GM21367 (cell line): ENCODE measurements around the gene LCE1D.

Experiments
- ATAC-seq: cut with Tn5 transposase; IDR thresholded peaks from one replicate; pipeline ENCODE4 v1.9.1; 2021; ENCODE audit not compliant: unreplicated experiment

Gene LCE1D, protein sequence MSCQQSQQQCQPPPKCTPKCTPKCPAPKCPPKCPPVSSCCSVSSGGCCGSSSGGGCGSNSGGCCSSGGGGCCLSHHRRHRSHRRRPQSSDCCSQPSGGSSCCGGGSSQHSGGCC

DNA sequence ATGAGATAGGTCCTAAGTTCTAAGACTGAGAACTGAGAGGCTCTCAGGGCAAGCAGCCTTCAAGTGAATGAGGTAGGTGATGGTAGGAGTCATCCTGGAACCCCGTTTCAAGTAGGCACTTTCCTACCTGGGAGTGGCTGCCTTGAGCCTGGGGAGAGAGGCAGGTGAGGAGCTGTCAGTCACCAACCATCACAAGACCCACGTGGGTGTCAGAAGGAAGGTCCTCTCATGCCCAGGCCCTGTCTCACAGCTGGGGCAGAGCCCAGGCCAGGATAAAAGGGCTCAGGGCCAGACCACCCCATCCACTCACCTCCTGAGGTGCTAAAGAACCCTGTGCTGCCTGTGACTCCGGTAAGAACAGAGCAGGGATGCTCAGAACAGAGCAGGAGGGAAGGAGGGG is at the start of gene LCE1D:
TSS of gene LCE1D (plus strand) at position 301 of the 400 bp plus-strand sequence. CDS start 1,074 bp downstream, outside the sequence.
- ATAC-seq = no peak

DNA sequence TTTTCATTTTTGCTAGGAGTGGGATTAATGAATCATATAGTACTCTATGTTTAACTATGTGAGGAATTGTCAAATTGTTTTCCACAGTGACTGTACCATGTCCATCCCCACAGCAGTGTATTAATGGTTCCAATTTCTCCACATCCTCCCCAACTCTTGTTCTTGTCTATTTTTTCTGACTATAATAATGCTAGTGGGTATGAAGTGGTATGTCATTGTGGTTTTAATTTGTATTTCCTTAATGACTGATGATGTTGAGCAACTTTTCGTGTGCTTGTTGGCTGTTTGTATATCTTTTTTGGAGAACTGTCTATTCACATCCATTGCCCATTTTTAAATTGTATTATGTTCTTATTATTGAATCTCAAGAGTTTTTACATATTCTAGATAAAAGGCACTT is 48.7 kb upstream of the LCE1D start:
- ATAC-seq = no peak

DNA sequence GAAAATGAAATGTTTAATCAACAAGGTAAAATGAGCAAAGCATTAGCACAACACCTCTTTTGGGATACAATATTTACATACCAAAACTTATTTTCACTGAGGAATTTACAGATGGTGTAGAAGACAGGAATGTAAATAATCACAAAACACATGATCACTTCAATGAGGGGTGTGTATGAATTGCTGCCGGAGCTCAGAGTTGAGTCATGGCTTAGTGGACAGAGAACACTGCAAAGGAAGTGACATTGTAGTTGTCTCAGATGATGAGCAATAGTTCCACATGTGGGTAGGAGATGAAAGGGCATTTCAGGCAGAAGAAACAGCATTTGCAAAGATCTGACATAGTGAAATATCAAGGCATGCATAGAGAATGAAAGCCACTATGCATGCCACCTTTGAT is 44.3 kb upstream of the LCE1D start:
- no peak for ATAC-seq

DNA sequence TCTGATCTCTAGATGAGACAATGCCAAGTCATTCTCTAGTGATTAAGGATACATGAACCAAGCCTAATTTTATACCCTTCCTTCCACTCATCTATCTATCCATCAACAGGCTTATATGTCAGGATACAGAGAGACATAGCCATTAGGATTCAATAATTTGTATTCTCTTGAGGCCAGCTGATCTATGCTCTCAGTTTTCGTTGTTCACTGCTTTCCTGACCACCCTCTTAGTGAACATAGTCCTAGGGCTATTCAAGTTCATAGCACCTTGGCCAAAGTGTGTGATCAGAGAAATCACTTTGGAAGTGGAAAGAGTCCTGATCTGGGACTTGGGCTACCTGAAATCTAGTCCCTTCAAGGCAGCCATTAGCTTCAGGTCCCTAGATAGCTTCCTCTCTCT is 42.9 kb upstream of the LCE1D start:
- ATAC-seq = no peak

DNA sequence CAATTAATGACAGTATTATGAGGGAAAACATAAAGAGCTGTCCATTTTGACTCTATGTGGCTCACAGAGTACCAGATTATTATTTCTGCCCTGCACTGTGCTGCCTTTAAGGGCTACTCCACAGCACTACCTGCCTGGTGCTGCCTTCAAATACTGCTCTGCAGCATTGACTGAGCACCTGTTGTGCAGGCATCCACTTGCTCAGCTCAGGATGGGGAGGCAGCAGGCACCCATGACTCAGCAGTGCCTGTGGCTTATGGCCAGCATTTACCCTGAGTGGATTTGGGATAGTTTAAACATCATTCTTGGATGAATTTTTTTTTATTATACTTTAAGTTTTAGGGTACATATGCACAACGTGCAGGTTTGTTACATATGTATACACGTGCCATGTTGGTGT is 39.6 kb upstream of the LCE1D start:
- ATAC-seq = no peak

DNA sequence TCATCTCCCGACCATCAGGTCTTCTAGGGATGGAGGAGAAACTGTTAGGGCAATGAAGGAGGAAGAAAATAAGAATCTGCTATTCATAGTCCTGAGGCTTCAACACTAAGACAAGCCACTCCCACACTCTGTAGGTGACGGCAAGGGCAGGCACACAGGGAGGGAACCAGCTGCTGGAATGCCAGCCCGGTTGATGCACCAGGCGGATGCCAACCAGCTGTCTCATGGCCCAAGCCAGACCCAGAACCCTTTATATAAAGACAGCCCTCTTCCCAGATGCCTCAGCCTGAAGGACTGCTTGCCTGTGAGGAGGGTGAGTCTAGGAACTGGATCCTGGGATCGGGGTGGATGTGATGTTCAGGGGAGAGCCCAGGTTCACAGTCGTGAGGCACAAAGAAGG is 38.8 kb upstream of the LCE1D start, which contains the start of gene KPRP:
TSS of gene KPRP (plus strand) at position 279 of the 400 bp plus-strand sequence. CDS start 1,564 bp downstream, outside the sequence.
- ATAC-seq = no peak

DNA sequence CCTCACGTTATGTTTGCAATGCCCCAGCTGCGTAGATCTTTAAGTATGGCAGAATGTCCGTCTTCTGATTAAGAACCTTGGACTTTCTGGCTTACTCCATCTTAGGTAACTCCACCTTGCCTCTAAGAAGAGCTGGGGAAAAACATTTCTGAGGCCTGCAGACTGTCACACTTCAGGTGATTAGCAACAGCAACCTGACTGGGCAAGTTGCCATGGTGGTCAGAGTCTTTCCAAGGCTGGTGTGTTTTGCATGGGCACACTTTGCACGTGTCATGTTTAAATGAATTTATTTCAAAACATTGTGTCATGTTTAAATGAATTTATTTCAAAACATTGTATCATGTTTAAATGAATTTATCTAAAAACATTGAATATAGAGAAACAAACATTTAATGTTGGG is 37.9 kb upstream of the LCE1D start:
- no peak for ATAC-seq

DNA sequence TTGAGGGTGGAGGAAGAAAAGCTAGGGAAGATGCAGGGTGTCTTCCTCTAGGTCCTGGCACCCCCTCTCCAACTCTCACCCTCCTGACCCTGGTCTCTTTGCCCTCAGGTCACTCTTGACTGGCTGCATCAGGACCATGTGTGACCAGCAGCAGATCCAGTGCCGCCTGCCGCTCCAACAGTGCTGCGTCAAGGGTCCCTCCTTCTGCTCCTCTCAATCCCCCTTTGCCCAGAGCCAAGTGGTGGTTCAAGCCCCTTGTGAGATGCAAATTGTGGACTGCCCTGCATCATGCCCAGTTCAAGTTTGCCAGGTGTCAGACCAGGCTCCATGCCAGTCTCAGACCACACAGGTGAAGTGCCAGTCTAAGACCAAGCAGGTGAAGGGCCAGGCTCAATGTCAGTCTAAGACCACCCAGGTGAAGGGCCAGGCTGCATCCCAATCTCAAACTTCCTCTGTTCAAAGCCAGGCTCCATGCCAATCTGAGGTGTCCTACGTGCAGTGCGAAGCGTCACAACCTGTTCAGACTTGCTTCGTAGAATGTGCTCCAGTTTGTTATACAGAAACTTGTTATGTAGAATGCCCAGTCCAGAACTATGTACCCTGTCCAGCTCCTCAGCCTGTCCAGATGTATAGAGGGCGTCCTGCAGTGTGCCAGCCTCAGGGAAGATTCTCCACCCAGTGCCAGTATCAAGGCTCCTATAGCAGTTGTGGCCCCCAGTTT is 36.9 kb upstream of the LCE1D start:
- no peak for ATAC-seq

DNA sequence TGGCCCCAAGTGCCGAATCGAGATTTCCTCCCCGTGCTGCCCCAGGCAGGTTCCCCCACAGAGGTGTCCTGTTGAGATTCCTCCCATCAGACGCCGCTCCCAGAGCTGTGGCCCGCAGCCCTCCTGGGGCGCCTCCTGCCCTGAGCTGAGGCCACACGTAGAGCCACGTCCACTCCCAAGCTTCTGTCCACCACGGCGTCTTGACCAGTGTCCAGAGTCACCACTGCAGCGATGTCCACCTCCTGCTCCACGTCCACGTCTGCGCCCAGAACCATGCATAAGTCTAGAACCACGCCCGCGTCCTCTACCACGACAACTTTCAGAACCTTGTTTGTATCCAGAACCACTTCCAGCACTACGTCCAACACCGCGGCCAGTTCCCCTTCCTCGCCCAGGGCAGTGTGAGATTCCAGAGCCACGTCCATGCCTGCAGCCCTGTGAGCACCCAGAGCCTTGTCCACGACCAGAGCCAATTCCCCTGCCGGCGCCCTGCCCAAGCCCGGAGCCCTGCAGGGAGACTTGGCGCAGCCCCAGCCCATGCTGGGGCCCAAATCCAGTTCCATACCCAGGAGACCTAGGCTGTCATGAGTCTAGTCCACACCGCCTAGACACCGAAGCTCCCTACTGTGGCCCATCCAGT is 35.9 kb upstream of the LCE1D start:
- ATAC-seq = no peak

DNA sequence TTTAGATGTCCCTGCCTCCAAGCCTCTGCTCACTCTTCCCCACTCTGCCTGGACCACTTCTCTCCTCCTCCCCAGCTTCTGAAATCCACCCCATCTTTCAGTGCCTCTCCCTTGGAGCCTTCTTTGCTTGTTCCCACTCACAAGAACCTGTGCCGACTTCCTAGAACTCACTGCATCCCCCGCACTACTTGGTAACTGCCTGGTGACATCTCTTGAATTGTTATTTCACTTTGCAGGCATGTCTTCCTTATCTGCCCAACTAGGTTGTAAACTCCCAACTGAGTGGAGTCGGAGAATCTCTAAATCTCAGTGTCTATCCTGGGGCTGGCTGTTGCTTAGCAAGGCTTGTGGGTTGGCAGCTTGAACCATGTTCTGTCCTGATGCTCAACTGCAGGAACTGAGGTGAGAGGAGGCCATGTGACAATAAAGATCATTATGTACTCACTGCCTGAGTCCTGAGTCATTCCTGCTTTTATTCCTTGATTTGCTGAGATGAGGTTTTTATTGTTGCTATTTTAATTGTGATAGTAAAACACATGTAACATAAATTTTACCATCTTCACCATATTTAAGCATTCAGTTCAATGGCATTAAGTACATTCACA is 34.8 kb upstream of the LCE1D start:
- no peak for ATAC-seq

DNA sequence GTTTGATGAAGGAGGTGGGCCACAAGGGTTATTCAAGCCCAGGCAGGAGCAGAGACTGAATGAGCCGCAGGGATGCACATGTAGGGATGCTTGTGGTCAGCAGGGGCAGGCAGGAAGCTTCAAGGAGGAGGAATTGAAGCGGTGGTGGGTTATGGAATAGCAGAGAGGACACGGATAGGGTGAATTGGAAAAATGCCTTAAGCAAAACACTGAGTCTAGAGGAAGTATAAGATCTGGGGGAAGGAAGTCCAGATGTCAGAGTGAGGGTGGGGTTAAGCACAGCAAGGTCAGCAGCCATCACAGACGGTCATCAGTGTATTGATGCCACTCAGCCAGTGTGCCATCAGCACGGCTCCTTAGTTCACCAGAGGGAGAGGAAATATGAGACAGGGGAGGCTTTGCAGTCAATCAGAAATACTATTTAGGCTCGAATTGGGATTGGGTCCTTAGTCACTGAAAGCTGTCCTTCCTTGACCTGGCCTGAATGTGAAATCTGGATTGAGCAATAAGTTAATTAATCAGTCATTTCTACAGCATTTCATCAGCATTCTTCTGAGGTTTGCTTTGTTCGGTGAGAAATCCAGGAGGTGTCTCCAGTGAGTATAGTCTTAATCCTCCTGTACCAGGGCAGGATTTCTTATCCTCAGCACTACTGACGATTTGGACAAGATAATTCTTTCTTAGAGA is 27.5 kb upstream of the LCE1D start:
- no peak for ATAC-seq

DNA sequence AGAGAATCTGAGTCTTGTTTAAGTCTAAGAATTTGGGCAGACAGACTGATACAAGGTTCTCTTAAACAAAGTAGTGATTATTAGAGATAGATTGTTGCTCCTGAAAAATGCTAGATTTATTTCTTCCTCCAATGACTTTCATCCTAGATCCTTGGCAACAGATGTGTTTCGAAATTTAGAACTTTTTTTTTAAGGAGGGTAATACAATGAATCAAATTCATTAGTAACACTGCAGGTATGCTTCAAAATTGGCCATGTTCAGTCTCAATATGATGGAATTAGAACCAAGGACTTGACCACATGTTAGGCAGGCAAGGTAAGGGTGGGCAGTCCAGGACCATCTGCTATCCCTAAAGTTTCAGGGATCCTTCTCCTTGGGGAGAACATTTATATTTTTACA is 26.1 kb upstream of the LCE1D start:
- ATAC-seq = no peak

DNA sequence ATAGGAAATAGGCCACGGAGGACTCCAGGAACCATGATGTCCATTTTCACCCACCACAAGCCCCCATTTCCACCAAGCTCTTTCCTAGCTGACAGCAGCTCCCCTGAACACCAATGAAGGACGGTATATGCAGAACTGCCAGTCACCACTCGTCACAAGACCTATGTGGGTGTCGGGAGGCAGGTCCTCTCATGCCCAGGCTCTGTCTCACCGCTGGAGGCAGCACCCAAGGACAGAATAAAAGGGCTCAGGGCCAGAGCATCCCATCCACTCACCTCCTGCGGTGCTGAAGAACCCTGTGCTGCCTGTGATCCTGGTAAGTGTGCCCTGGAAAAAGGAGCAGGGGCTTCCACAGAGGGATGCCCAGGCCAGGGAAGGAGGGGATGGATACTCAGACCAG is 21.6 kb upstream of the LCE1D start, which contains the start of gene LCE1F:
TSS of gene LCE1F (plus strand) at position 266 of the 400 bp plus-strand sequence. CDS start 1,232 bp downstream, outside the sequence.
- no peak for ATAC-seq

DNA sequence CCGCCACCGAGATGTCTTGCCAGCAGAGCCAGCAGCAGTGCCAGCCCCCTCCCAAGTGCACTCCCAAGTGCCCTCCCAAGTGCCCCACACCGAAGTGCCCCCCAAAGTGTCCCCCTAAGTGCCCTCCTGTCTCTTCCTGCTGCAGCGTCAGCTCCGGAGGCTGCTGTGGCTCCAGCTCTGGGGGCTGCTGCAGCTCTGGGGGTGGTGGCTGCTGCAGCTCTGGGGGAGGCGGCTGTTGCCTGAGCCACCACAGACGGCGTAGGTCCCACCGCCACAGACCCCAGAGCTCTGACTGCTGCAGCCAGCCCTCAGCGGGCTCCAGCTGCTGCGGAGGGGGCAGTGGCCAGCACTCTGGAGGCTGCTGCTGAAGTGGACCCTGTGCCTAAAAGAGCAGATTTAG is 20.2 kb upstream of the LCE1D start:
- ATAC-seq = no peak

DNA sequence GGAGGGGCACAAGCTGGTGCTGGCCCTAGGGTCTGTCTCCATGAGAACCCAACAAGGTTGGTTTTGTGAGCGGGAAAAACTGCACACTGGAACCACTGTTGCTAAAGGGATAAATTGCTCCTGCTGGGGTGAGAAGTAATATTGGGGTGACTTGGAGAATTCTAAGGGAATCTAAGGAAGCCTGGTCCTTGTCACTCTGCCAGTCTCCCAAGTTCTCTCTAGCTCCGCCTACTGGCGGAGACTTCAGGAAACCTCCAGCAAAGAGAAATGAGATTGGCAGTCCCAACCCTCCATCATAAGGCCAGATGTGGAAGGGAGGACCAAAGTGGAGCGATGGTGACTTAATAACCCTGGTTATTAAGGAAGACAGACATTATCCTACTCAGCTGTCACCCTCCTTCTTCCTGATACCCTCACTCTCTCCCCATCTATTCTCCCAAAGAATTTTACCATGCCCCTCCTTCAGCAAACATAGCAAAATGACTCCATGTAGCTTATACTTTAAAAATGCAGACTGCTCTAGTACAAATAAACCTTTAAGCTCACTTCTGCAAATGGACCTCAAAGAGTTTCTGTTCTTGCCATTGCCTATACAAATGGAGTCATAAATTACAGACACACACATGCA is 18.9 kb upstream of the LCE1D start:
- ATAC-seq = no peak

DNA sequence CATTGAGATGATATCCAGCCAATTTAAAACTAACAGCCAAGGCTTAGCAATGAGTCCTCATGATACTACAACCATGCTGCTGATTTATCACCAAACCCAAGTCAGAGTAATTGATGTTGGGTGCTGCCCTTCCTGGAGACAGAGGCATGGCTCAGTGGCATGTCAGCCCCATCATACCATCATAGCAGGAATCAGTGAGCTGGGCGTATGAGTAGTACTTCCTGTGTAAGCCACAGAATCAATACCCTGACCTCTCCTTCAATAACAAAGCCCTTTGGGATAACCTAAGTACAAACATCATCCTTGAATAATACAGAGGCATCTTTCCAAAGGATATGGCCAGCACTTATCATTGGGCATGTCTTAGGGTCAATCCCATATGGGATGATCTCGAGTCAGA is 13.4 kb upstream of the LCE1D start:
- ATAC-seq = no peak

DNA sequence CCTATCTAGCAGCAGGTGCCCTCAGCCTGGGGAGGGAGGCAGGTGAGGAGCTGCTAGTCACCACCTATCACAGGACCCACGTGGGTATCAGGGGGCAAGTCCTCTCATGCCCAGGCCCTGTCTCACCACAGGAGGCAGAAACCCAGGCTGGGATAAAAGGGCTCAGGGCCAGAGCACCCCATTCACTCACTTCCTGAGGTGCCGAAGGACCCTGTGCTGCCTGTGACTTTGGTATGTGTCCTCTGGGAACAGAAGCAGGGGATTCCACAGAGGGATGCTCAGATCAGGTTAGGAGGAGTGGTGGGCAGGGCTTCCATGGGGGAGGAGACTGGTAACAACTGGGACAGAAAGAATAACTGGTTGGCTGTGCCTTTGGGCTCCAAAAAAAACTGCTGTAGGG is 10.4 kb upstream of the LCE1D start, which contains the start of gene LCE1E:
TSS of gene LCE1E (plus strand) at position 181 of the 400 bp plus-strand sequence. CDS start 1,043 bp downstream, outside the sequence.
- no peak for ATAC-seq

DNA sequence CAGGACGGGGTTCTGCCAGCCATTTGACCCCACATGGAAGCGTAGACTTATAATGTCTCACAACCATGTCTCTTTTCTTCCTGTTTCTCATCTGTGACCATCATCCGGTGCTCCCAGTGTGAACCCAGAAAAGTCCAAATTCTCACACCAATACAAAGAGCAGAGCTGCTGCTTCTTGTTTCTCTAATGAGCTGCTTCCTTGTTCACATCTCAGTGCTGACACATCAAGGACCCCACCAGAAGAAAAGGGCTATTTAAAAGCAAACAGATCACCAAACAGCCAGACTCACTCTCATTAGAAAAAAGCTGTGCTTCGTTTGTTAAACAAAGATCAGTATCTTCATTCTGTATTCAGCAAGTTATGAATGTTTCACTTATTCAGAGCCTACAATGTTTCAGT is 835 bp upstream of the LCE1D start:
- no peak for ATAC-seq

DNA sequence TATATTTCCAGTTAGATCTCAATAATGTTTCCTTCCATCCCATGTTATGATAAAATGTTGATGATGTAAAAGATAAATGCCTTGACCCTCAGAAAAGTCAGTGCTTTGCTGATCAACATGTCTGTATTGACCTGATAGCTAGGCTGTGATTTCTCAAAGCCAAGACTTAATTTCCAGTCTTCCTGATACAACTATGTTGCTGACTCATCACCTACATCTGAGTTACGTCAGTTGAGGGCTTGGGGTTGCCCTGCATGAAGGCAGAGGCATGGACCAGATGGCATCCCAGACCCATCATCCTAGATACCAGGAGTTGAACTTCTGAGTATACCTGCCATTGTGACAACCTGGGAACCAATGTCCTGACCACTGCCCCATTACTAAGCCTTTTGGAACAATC is 4.8 kb downstream of the LCE1D start:
- no peak for ATAC-seq

DNA sequence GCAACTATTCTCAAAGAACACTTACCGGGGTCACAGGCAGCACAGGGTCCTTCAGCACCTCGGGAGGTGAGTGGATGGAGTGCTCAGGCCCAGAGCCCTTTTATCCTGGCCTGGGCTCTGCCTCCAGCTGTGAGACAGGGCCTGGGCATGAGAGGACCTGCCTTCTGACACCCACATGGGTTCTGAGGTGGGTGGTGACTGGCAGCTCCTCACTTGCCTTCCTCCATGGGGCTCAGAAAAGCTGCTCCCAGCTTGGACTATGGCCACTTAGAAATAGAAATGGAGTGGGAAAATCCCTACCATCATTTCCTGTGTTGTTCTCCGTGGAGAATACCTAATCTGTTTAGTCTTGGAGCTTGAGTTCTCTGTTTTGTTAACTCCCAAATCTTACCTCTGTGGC is 10.1 kb downstream of the LCE1D start, which contains the start of gene LCE1C:
TSS of gene LCE1C (minus strand) at position 76 of the 400 bp plus-strand sequence. CDS start 1,173 bp downstream, outside the sequence.
- no peak for ATAC-seq

DNA sequence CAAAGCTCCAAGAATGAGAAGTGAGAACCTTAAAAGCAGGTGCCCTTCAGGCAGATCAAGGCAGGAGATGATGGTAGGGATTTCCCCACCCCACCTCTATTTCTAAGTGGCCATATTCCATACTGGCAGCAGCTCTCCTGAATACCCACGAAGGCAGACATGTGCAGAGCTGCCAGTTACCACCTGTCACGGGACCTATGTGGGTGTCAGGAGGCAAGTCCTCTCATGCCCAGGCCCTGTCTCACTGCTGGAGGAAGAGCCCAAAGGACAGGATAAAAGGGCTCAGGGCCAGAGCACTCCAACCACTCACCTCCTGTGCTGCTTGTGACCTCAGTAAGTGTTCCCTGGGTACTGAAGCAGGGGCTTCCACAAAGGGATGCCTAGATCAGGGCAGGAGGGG is 14.5 kb downstream of the LCE1D start:
- no peak for ATAC-seq
